Measurements from ENCODE around the gene FLYWCH1.

Gene FLYWCH1

DNA sequence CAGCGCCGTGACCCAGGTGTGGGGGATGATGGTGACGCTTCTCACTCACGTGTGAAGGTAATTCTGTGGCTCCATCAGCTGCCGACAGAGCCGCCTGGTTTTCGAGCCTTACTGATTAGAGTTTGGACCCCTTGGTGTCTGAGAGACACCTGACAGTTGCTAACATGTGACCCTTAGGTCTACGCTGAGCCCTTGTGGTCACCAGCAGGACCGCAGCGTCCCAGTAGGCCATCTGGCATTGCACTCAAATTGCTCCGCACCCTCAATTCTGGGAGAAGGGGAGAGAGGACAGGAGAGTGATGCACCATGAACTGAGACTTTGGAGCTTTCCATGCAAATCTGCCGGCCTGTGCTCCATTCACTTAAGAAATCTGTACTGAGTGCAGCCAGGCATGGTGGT, 2.5 kb downstream of the FLYWCH1 start:
- no peak for ATAC-seq
- no peak for TF ChIP-seq ARNTL (CRISPR knock-in tag; IDR thresholded peaks at IDR 0.05; ENCODE audit: borderline replicate concordance, low read depth)
- TF ChIP-seq OSR1 (CRISPR knock-in tag; IDR thresholded peaks at IDR 0.05), result no peak
- TF ChIP-seq, protein P1, sequence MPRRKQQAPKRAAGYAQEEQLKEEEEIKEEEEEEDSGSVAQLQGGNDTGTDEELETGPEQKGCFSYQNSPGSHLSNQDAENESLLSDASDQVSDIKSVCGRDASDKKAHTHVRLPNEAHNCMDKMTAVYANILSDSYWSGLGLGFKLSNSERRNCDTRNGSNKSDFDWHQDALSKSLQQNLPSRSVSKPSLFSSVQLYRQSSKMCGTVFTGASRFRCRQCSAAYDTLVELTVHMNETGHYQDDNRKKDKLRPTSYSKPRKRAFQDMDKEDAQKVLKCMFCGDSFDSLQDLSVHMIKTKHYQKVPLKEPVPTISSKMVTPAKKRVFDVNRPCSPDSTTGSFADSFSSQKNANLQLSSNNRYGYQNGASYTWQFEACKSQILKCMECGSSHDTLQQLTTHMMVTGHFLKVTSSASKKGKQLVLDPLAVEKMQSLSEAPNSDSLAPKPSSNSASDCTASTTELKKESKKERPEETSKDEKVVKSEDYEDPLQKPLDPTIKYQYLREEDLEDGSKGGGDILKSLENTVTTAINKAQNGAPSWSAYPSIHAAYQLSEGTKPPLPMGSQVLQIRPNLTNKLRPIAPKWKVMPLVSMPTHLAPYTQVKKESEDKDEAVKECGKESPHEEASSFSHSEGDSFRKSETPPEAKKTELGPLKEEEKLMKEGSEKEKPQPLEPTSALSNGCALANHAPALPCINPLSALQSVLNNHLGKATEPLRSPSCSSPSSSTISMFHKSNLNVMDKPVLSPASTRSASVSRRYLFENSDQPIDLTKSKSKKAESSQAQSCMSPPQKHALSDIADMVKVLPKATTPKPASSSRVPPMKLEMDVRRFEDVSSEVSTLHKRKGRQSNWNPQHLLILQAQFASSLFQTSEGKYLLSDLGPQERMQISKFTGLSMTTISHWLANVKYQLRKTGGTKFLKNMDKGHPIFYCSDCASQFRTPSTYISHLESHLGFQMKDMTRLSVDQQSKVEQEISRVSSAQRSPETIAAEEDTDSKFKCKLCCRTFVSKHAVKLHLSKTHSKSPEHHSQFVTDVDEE (CRISPR knock-in tag; IDR thresholded peaks at IDR 0.05), result no peak
- no peak for TF ChIP-seq ZNF8 (CRISPR knock-in tag; IDR thresholded peaks at IDR 0.05)
- no peak for TF ChIP-seq ZFP30 (CRISPR knock-in tag; IDR thresholded peaks at IDR 0.05)
- no peak for TF ChIP-seq ZFP3 (CRISPR knock-in tag; IDR thresholded peaks at IDR 0.05)
- TF ChIP-seq PATZ1 (CRISPR knock-in tag; IDR thresholded peaks at IDR 0.05; ENCODE audit: borderline replicate concordance), result no peak
- no peak for TF ChIP-seq GLIS3 (CRISPR knock-in tag; IDR thresholded peaks at IDR 0.05)
- no peak for TF ChIP-seq ISL1 (CRISPR knock-in tag; IDR thresholded peaks at IDR 0.05)
- no peak for TF ChIP-seq TCF4 (CRISPR knock-in tag; IDR thresholded peaks at IDR 0.05; ENCODE audit: borderline replicate concordance)
- TF ChIP-seq POU6F1 (CRISPR knock-in tag; IDR thresholded peaks at IDR 0.05; ENCODE audit: borderline replicate concordance, low read depth), result no peak
- no peak for TF ChIP-seq ESRRG (CRISPR knock-in tag; IDR thresholded peaks at IDR 0.05)
- no peak for TF ChIP-seq RARB (CRISPR knock-in tag; IDR thresholded peaks at IDR 0.05)
- no peak for TF ChIP-seq CREB5 (CRISPR knock-in tag; IDR thresholded peaks at IDR 0.05; ENCODE audit: low read depth)
- no peak for TF ChIP-seq ZNF70 (CRISPR knock-in tag; IDR thresholded peaks at IDR 0.05)
- no peak for TF ChIP-seq ZC3H10 (CRISPR knock-in tag; IDR thresholded peaks at IDR 0.05)
- TF ChIP-seq ZNF565 (CRISPR knock-in tag; conservative IDR thresholded peaks at IDR 0.05; ENCODE audit: low read depth), result no peak
- TF ChIP-seq BACH2 (CRISPR knock-in tag; IDR thresholded peaks at IDR 0.05; ENCODE audit: borderline replicate concordance), result no peak

DNA sequence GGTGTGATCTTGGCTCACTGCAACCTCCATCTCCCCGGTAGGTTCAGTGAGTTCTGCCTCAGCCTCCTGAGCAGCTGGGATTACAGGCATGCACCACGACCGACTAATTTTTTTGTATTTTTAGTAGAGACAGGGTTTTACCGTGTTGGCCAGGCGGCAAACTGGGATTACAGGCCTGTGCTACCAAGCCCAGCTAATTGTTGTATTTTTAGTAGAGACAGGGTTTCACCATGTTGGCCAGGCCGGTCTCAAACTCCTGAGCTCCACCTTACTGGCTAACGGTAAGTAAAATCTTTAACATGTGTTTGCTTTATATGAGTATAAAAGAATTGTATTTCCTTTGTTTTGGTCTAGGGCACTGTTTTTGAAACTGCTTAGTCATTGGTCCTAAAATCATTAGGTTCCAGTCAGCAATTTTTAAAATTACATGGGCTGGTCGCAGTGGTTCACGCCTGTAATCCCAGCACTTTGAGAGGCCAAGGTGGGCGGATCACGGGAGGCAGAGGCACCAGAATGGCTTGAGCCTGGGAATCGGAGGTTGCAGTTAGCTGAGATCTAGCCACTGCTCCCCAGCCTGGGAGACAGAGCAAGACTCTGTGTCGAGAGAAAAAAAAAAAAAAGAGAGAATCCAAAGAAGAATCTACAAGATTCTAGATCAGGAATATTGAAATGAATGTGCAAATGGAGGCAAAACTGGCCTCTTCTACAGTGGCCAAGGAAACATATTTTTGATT, 3.6 kb downstream of the FLYWCH1 start:
- TF ChIP-seq ARNTL (CRISPR knock-in tag; IDR thresholded peaks at IDR 0.05; ENCODE audit: borderline replicate concordance, low read depth) (no peak), ZNF70 (CRISPR knock-in tag; IDR thresholded peaks at IDR 0.05) (no peak), ZNF8 (CRISPR knock-in tag; IDR thresholded peaks at IDR 0.05) (no peak), BACH2 (CRISPR knock-in tag; IDR thresholded peaks at IDR 0.05; ENCODE audit: borderline replicate concordance) (no peak), TCF4 (CRISPR knock-in tag; IDR thresholded peaks at IDR 0.05; ENCODE audit: borderline replicate concordance) (no peak), CSRNP3 (CRISPR knock-in tag; IDR thresholded peaks at IDR 0.05) (no peak), ZNF565 (CRISPR knock-in tag; conservative IDR thresholded peaks at IDR 0.05; ENCODE audit: low read depth) (no peak), POU6F1 (CRISPR knock-in tag; IDR thresholded peaks at IDR 0.05; ENCODE audit: borderline replicate concordance, low read depth) (no peak), GLIS3 (CRISPR knock-in tag; IDR thresholded peaks at IDR 0.05) (no peak), CREB5 (CRISPR knock-in tag; IDR thresholded peaks at IDR 0.05; ENCODE audit: low read depth) (no peak), ESRRG (CRISPR knock-in tag; IDR thresholded peaks at IDR 0.05) (no peak)
- TF ChIP-seq, protein P1 (CRISPR knock-in tag; IDR thresholded peaks at IDR 0.05), result no peak
- no peak for ATAC-seq
